Breast epithelium (tissue), 4 donors: ENCODE data around the gene PTPN4. TPM values are rescaled to one million over a fixed set of nuclear protein-coding genes. Genes with fewer than 3 reads are reported as not detected.

Source experiments
- DNase-seq, 2 donors: peaks; one replicate each; pipeline ENCODE4 v3.0.0-alpha.2; 2019; ENCODE audit warnings: low spot score in 2 of 2
- H3K27ac ChIP-seq, 2 donors: fragments of 200-600 bp; sonication (generic) in 1 of 2; one replicate each; pipeline ENCODE4 v1.5.1; 2016 to 2019; ENCODE audit warnings: mild to moderate bottlenecking in 1 of 2
- H3K27me3 ChIP-seq, 2 donors: fragments of 200-600 bp; sonication (generic) in 1 of 2; one replicate each; pipeline versions ENCODE4 v1.5.1 to v1.6.0; 2017 to 2019; ENCODE audit warnings: control low read depth in 1 of 2, mild to moderate bottlenecking in 1 of 2
- H3K36me3 ChIP-seq: fragments of 200-600 bp; one replicate; pipeline ENCODE4 v1.5.1; 2019
- H3K4me1 ChIP-seq, 2 donors: fragments of 200-600 bp; sonication (generic); one replicate each; pipeline ENCODE4 v1.5.1; 2016 to 2019; ENCODE audit warnings: control low read depth in 1 of 2
- H3K4me3 ChIP-seq, 3 donors: fragments of 200-600 bp; sonication (generic); 1 replicate in 2 of 3; 2 replicates in 1 of 3; pipeline ENCODE4 v1.5.1; 2016 to 2019; ENCODE audit warnings: mild to moderate bottlenecking in 3 of 3, moderate library complexity in 2 of 3
- H3K9me3 ChIP-seq, 2 donors: fragments of 200-600 bp; sonication (generic) in 1 of 2; one replicate each; pipeline ENCODE4 v1.5.1; 2016 to 2019; ENCODE audit warnings: control low read depth in 1 of 2
- CTCF ChIP-seq, 3 donors: fragments of 450-650 bp; IDR thresholded peaks; one replicate each; pipeline ENCODE4 v1.5.1; 2016 to 2017; ENCODE audit warnings: antibody characterized with exemption in 3 of 3, mild to moderate bottlenecking in 3 of 3, moderate library complexity in 3 of 3
- POLR2A ChIP-seq: fragments of 450-650 bp; IDR thresholded peaks from one replicate; pipeline ENCODE4 v1.6.1; 2016; ENCODE audit warnings: antibody characterized with exemption, mild to moderate bottlenecking, moderate library complexity
- POLR2AphosphoS5 ChIP-seq, 3 donors: sonication (generic); formaldehyde crosslinking; IDR thresholded peaks; one replicate each; pipeline ENCODE4 v1.6.1; 2017; ENCODE audit warnings: antibody characterized with exemption in 3 of 3
- intact Hi-C: fragments of 100-400 bp; cut with DNase I; formaldehyde crosslinking; loops from one replicate; pipeline ENCODE4 v1.15.1; 2023; ENCODE audit warnings: low total_unique reads
- total RNA-seq, 3 donors: library from RNA; depleted of rRNA; stranded (reverse); fragments of >200 nt; gene quantifications; one replicate each; pipeline ENCODE4 v1.1.0, GENCODE V29; 2016

Gene PTPN4
- total RNA-seq, 3 donors from 2014 or later = 29.1 to 49.6 (median 38.7) TPM

GRCh38 chr2:119713819-119714490 is 45.8 kb upstream of the PTPN4 start:
- intact Hi-C loops = no loop called here
- H3K27me3 ChIP-seq = no peaks in the 10 kb centered on the region
- H3K27ac ChIP-seq = no peak overlapping the region
- H3K36me3 ChIP-seq = no peaks in the 10 kb centered on the region
- no peaks in the 10 kb centered on the region for H3K4me1 ChIP-seq
- no peak overlapping the region for H3K4me3 ChIP-seq
- no peaks in the 10 kb centered on the region for H3K9me3 ChIP-seq
- TF ChIP-seq POLR2A = no peak
- TF ChIP-seq CTCF (IDR thresholded peaks at IDR 0.05) = no peak
- no peak for TF ChIP-seq POLR2AphosphoS5 (IDR thresholded peaks at IDR 0.05)
- no peak for DNase-seq

GRCh38 chr2:119715409-119716283 is 44.1 kb upstream of the PTPN4 start:
- Histone ChIP-seq H3K4me3 (no peak overlapping the region), H3K27ac (no peak overlapping the region), H3K36me3 (no peaks in the 10 kb centered on the region), H3K27me3 (no peaks in the 10 kb centered on the region), H3K4me1 (no peaks in the 10 kb centered on the region), H3K9me3 (no peaks in the 10 kb centered on the region)
- TF ChIP-seq POLR2A (no peak), POLR2AphosphoS5 (IDR thresholded peaks at IDR 0.05) (no peak), CTCF (IDR thresholded peaks at IDR 0.05) (no peak)
- intact Hi-C loops = no loop called here
- DNase-seq = no peak

- H3K27me3 ChIP-seq = no peaks in the 10 kb centered on the region
- TF ChIP-seq CTCF (IDR thresholded peaks at IDR 0.05) = no peak
- no peak for TF ChIP-seq POLR2A
- H3K27ac ChIP-seq = no peak overlapping the region
- H3K4me3 ChIP-seq = no peak overlapping the region
- no peak for DNase-seq
- no peaks in the 10 kb centered on the region for H3K36me3 ChIP-seq
- intact Hi-C loops = no loop called here
- H3K9me3 ChIP-seq = no peaks in the 10 kb centered on the region
- H3K4me1 ChIP-seq = no peaks in the 10 kb centered on the region
Observed at GRCh38 chr2:119716284-119716672, 43.4 kb upstream of the PTPN4 start.

- H3K9me3 ChIP-seq = no peaks in the 10 kb centered on the region
- no peak overlapping the region for H3K27ac ChIP-seq
- H3K4me3 ChIP-seq = no peak overlapping the region
- H3K4me1 ChIP-seq = no peaks in the 10 kb centered on the region
- intact Hi-C loops = no loop called here
- no peaks in the 10 kb centered on the region for H3K36me3 ChIP-seq
- no peaks in the 10 kb centered on the region for H3K27me3 ChIP-seq
- TF ChIP-seq CTCF (IDR thresholded peaks at IDR 0.05) = no peak
- DNase-seq = no peak
Observed at GRCh38 chr2:119718501-119719260, 41.0 kb upstream of the PTPN4 start.

GRCh38 chr2:119719261-119719627 is 40.5 kb upstream of the PTPN4 start:
- TF ChIP-seq CTCF (IDR thresholded peaks at IDR 0.05) (no peak), POLR2A (no peak), POLR2AphosphoS5 (IDR thresholded peaks at IDR 0.05) (no peak)
- H3K4me1 ChIP-seq = no peaks in the 10 kb centered on the region
- H3K27ac ChIP-seq = no peak overlapping the region
- no peaks in the 10 kb centered on the region for H3K9me3 ChIP-seq
- intact Hi-C loops = no loop called here
- no peaks in the 10 kb centered on the region for H3K27me3 ChIP-seq
- no peak overlapping the region for H3K4me3 ChIP-seq
- H3K36me3 ChIP-seq = no peaks in the 10 kb centered on the region
- no peak for DNase-seq
